Liver (tissue), 9 donors: ENCODE results near the gene SLAIN2. TPM values are rescaled to one million over a fixed set of nuclear protein-coding genes. Genes with fewer than 3 reads are reported as not detected.

Experiments
- DNase-seq: peaks from one replicate; pipeline ENCODE4 v3.0.0-alpha.2; 2017; ENCODE audit warnings: low spot score
- H3K27ac ChIP-seq, 2 donors: one replicate each; pipeline ENCODE4 v1.7.0; 2013; ENCODE audit warnings: inconsistent platforms in 2 of 2, low read length in 2 of 2, control low read depth in 1 of 2, low read depth in 1 of 2, mild to moderate bottlenecking in 1 of 2
- H3K27me3 ChIP-seq, 4 donors: one replicate each; pipeline versions ENCODE4 v1.6.1 to v1.7.0; 2013; ENCODE audit warnings: low read length in 3 of 4, inconsistent platforms in 1 of 4, mild to moderate bottlenecking in 1 of 4, moderate library complexity in 1 of 4; ENCODE audit not compliant: control insufficient read depth in 4 of 4, insufficient read depth in 4 of 4
- H3K36me3 ChIP-seq, 4 donors: one replicate each; pipeline versions ENCODE4 v1.6.1 to v1.7.0; 2013; ENCODE audit warnings: low read length in 3 of 4, mild to moderate bottlenecking in 3 of 4, low read depth in 1 of 4, moderate library complexity in 1 of 4; ENCODE audit not compliant: control insufficient read depth in 4 of 4, insufficient read depth in 3 of 4
- H3K4me1 ChIP-seq, 4 donors: one replicate each; pipeline versions ENCODE4 v1.6.1 to v1.7.0; 2013; ENCODE audit warnings: low read length in 3 of 4, mild to moderate bottlenecking in 3 of 4, moderate library complexity in 1 of 4; ENCODE audit not compliant: control insufficient read depth in 4 of 4, insufficient read depth in 4 of 4
- H3K4me3 ChIP-seq, 3 donors: one replicate each; pipeline versions ENCODE4 v1.6.1 to v1.7.0; 2013; ENCODE audit warnings: low read length in 3 of 3, control low read depth in 1 of 3, low read depth in 1 of 3, mild to moderate bottlenecking in 1 of 3
- H3K9ac ChIP-seq, 2 donors: one replicate each; pipeline ENCODE4 v1.7.0; 2013; ENCODE audit warnings: low read length in 2 of 2, mild to moderate bottlenecking in 2 of 2, moderate library complexity in 2 of 2, control low read depth in 1 of 2, low read depth in 1 of 2
- H3K9me3 ChIP-seq, 4 donors: one replicate each; pipeline versions ENCODE4 v1.6.1 to v1.7.0; 2013; ENCODE audit warnings: low read length in 3 of 4; ENCODE audit not compliant: control insufficient read depth in 4 of 4
- ATF3 ChIP-seq: IDR thresholded peaks from 2 replicates; pipeline ENCODE4 v1.6.1; 2016; ENCODE audit warnings: antibody characterized with exemption
- CTCF ChIP-seq: fragments of 150-350 bp; IDR thresholded peaks from 2 replicates; pipeline ENCODE4 v1.5.1; 2017; ENCODE audit warnings: improper control_type of control experiment, low read depth, low read length; ENCODE audit not compliant: missing input control
- EGR1 ChIP-seq, 2 donors: IDR thresholded peaks; 2 replicates each; pipeline ENCODE4 v1.6.1; 2016 to 2018; ENCODE audit warnings: antibody characterized with exemption in 2 of 2, low read depth in 2 of 2
- FOXA1 ChIP-seq: IDR thresholded peaks from 2 replicates; pipeline ENCODE4 v1.6.1; 2016; ENCODE audit warnings: antibody characterized with exemption
- GABPA ChIP-seq, 2 donors: IDR thresholded peaks in 1 of 2; conservative IDR thresholded peaks in 1 of 2; 2 replicates each; pipeline ENCODE4 v1.6.1; 2016; ENCODE audit warnings: antibody characterized with exemption in 2 of 2, mild to moderate bottlenecking in 1 of 2, moderate library complexity in 1 of 2
- HNF4A ChIP-seq, 2 donors: conservative IDR thresholded peaks; 2 replicates each; pipeline ENCODE4 v1.6.1; 2016; ENCODE audit warnings: antibody characterized with exemption in 2 of 2, mild to moderate bottlenecking in 2 of 2
- HNF4G ChIP-seq: IDR thresholded peaks from 2 replicates; pipeline ENCODE4 v1.6.1; 2016; ENCODE audit warnings: antibody characterized with exemption
- JUND ChIP-seq, 2 donors: IDR thresholded peaks; 2 replicates each; pipeline ENCODE4 v1.6.1; 2016; ENCODE audit warnings: antibody characterized with exemption in 2 of 2
- MAX ChIP-seq: IDR thresholded peaks from 2 replicates; pipeline ENCODE4 v1.6.1; 2016; ENCODE audit warnings: antibody characterized with exemption
- NR2F2 ChIP-seq: IDR thresholded peaks from 2 replicates; pipeline ENCODE4 v1.6.1; 2016; ENCODE audit warnings: antibody characterized with exemption
- RAD21 ChIP-seq, 2 donors: IDR thresholded peaks; 2 replicates each; pipeline ENCODE4 v1.6.1; 2016; ENCODE audit warnings: antibody characterized with exemption in 2 of 2, mild to moderate bottlenecking in 2 of 2
- REST ChIP-seq: IDR thresholded peaks from 2 replicates; pipeline ENCODE4 v1.6.1; 2016; ENCODE audit warnings: antibody characterized with exemption, mild to moderate bottlenecking
- RXRA ChIP-seq, 2 donors: IDR thresholded peaks; 2 replicates each; pipeline ENCODE4 v1.6.1; 2017 to 2018; ENCODE audit warnings: antibody characterized with exemption in 2 of 2, mild to moderate bottlenecking in 1 of 2
- TAF1 ChIP-seq: conservative IDR thresholded peaks from 2 replicates; pipeline ENCODE4 v1.6.1; 2016; ENCODE audit warnings: antibody characterized with exemption, mild to moderate bottlenecking
- YY1 ChIP-seq: IDR thresholded peaks from 2 replicates; pipeline ENCODE4 v1.6.1; 2016; ENCODE audit warnings: antibody characterized with exemption, mild to moderate bottlenecking
- WGBS: extraction: QIAGEN DNeasy Blood & Tissue Kit; methylation state at CpG from one replicate; pipeline ENCODE4 v1.1.7; 2013; 5-methylcytosine and 5-hydroxymethylcytosine counted together
- polyA plus RNA-seq, 2 donors: library from polyadenylated mRNA; stranded (reverse) in 1 of 2; unstranded in 1 of 2; fragments of 200-250 nt in 1 of 2; fragments of >200 nt in 1 of 2; fragmentation: Nextera tagmentation in 1 of 2; extraction: Ambion mirVana in 1 of 2; gene quantifications; one replicate each; pipeline versions ENCODE4 v1.2.1 to v1.2.3, GENCODE V29; 2013 to 2015
- total RNA-seq, 2 donors: library from RNA; depleted of rRNA; stranded (reverse); fragments of >200 nt; gene quantifications; one replicate each; pipeline ENCODE4 v1.2.3, GENCODE V29; 2014
- donor health status: healthy.
- donor health status: healthy.
- donor health status: healthy.
- donor health status: healthy.
- donor health status: healthy.

The SLAIN2 gene
- total and polyA plus RNA-seq, 4 donors: 12.1 to 32.5 (median 16.6) TPM

GRCh38 chr4:48321312-48321711, 20.0 kb upstream of the SLAIN2 start:
- TF ChIP-seq JUND (IDR thresholded peaks at IDR 0.05) (no peak), ATF3 (no peak), CTCF (no peak), EGR1 (IDR thresholded peaks at IDR 0.05; ENCODE audit: low read depth in 2 of 2) (no peak), GABPA (IDR thresholded peaks at IDR 0.05 in 1 of 2, conservative IDR thresholded peaks at IDR 0.05 in 1 of 2) (no peak), HNF4A (conservative IDR thresholded peaks at IDR 0.05) (no peak), YY1 (no peak), FOXA1 (no peak), RAD21 (IDR thresholded peaks at IDR 0.05) (no peak), RXRA (IDR thresholded peaks at IDR 0.05) (no peak), NR2F2 (no peak)
- Histone ChIP-seq H3K9ac (no peak overlapping the region), H3K4me3 (no peak overlapping the region), H3K27ac (no peak overlapping the region), H3K9me3 (no peaks in the 10 kb centered on the region), H3K36me3 (no peaks in the 10 kb centered on the region), H3K27me3 (no peaks in the 10 kb centered on the region), H3K4me1 (peaks cover 2 to 6% (median 4%) of the 10 kb centered on the region in 4 donors)
- DNase-seq: no peak
- 92% methylated on average over 2 of the region's 2 CpGs for WGBS

GRCh38 chr4:48322063-48322462, 19.3 kb upstream of the SLAIN2 start:
- Histone ChIP-seq H3K4me1 (peaks cover 2 to 6% (median 4%) of the 10 kb centered on the region in 4 donors), H3K27ac (no peak overlapping the region), H3K27me3 (no peaks in the 10 kb centered on the region), H3K4me3 (no peak overlapping the region), H3K9ac (no peak overlapping the region), H3K36me3 (no peaks in the 10 kb centered on the region), H3K9me3 (no peaks in the 10 kb centered on the region)
- 98% methylated on average over 2 of the region's 2 CpGs for WGBS
- no peak for DNase-seq
- TF ChIP-seq TAF1: no peak
- TF ChIP-seq GABPA (IDR thresholded peaks at IDR 0.05 in 1 of 2, conservative IDR thresholded peaks at IDR 0.05 in 1 of 2): no peak
- no peak for TF ChIP-seq EGR1 (IDR thresholded peaks at IDR 0.05; ENCODE audit: low read depth in 2 of 2)
- TF ChIP-seq NR2F2: no peak
- TF ChIP-seq ATF3: no peak
- no peak for TF ChIP-seq RAD21 (IDR thresholded peaks at IDR 0.05)
- TF ChIP-seq REST: no peak
- TF ChIP-seq HNF4G: no peak
- TF ChIP-seq YY1: no peak
- no peak for TF ChIP-seq MAX
